NCI-H1105 (cell line): ENCODE data around the gene TCERG1L.
"Not testable (repeated sequence)": the region's sequence is repeated elsewhere in the genome, so short reads cannot be mapped to it uniquely, and the experiment has no call there.

Experiments
- DNase-seq: peaks from one replicate; lab custom pipeline; 2025; lab: John Stamatoyannopoulos, UW

Gene TCERG1L

DNA sequence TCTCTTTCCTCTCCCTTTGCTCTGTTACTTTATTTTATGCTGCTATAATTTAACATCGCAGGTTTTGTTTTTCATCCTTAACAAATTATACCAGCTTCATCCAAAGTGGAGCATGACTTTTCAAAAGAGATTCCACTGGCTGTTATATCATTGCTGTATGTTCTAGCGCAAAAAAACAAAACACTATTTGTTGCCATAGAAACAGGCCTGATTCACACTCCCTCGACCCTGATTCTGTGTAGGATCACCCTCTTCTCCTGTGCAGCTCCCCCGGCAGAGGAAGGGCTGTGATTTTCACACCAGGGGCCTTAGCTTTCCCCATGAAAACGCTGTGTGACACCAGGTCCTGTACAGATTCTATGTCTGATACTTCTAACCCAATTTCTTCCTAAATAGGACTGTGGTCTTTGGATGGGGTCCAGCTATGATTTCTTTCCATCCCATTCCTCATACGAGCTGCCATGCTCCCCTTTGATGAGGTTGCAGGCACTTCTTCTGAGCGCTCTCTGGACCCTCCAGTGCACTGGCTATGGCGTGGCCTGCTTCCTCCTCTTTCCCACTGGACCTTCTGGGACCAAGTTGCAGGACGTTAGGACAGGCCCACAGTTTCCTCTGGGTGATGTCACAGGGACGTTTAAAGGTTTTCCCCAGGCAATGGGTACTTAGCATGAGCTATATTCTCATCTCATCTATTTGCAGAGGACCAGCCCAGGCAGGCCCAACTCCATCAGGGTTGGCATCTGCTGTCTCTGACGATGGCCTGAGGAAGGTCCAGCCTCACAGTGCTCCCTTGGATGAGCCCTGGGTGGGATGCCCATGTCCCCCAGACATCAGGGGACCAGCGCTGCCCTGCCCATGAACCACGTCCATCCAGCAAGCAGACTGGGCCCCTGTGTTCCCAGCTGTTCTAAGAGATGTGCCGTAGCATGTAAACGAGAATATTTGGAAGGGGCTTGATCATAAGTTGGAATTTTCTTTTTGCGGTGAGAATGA, 210.8 kb downstream of the TCERG1L start:
- not testable (repeated sequence) for DNase-seq

DNA sequence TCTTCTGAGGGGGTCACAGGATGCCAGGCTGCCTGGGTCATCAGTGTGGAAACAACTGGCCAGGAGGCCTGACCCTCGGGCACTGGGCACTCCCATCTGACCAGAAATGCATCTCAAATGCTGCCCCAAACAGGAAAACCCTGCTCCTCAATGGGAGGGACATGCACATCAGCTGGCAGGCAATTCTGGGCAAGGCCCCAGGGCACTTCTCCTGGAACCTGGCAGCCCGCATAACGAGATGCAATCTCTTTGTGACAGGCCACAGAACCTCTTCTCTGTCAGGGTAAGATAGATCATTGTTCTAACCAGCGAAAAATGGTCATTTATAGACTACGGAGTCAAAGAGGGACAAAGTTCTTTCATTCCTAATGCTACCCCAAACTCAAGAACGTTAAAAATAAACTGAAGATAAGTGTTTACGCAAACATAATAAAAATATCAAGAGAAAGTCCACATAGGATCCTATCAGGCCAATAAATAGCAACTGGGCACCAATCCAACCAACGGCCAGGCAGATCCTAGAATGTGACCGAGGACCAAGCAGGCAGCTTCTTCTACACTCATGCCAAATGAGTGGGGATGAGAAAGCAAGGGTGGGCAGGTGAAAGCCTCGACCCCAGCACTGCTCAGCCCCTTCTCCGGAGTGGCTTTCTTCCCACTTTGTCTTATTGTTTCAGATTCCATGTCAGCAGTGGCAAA, 212.3 kb downstream of the TCERG1L start:
- no peak for DNase-seq

DNA sequence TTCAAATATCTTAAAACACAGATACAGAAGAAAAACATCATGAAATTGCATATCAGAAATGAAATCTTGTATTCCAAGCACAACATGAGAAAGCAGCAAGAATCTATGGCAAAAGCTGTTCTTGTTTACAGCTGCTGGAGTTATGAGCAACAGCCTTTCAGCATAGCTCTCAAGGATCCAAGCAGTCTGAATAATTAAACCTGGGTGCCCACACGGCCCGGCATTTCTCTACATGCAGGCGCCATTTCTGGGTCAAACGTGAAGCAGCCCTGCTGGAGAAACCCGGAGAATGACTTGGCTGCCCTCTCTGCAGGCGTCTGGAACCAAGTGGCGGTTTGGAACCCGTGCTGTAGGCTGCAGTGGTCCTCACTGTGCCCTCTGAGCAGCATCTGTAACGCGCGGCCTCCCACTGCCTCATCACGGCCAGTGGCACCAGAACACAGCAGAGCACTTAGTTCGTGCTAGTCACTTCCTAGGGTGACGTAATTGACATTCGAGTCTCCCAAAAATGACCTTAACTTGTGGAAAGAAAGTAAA, 213.0 kb downstream of the TCERG1L start:
- no peak for DNase-seq

- DNase-seq: no peak
These were observed 215.5 kb downstream of the TCERG1L start for GRCh38 chr10:131096031-131096430.

DNA sequence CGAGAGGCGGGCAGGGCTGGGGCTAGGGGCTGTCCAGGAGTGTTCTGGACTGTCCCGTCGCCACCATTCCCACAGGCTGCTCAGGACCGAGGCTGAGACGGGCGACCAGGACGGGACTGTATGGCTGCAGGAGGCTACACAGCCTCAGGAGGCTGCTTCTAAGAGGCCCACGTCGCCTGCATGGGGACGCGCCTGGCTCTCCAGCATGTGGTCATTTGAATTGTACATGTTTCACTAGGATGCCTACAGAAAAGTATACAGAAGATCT, 216.3 kb downstream of the TCERG1L start:
- DNase-seq: no peak

DNA sequence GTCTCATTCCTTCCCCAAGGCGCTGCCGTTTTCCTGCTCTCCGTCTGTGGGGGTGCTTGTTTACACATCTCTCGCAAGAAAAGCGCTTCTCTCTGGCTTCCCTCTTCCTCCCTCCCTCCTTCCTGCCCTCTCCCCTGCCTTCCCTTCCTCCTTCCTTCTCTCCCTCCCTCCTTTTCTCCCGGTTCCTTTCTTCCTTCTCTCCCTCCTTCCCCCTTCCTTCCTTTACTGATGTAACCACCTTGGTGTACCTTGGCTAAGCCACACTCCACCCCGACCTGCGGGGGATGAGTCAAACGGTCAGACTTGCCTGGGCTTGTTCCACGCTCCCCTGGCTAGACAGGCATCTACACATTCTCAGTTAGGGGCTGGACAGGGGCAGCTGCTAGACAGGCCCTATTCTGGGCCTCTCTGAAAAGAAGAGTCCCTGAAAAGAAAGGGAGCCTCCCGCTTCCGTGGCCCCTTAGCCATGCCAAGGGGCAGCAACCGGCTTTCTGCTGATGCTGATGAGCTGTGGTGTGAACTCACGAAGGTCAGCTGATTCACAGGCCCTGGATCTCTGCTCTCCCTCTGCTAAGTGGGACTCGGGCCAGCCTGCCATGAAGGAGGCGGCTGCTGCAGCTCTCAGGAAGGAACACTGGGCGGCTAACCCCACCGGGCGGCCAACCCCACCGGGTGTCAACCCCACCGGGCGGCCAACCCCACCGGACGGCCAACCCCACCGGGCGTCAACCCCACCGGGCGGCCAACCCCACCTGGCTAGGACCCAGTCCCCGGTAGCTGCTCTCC, 216.8 kb downstream of the TCERG1L start:
- peak; percentile 31 for DNase-seq

DNA sequence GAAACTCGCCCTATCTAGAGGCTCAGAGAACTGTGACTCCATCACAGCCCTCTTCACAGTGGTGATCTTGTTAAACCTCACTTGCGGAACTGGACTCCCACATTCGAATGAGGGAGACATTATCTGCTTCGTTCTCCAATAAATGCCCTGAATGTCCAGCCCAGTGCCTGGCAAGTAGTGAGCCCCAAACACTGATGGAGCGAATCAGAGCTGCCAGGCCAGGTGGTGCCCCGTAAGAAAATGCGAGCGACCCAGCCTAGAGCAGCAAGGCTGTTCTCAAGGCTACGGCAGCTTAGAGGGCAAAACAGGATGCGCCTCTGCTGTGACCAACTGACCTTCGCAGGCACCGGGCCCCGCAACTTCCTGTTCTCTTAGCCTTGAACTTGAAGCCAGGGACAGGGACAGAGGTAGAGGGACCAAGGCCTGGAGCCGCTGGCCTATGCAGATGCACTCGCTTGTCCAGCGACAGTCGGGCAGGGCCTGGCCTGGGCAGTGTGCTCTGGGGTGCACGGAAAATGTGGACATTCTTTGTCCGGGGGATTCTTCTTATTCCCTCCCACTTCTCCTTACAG, 217.6 kb downstream of the TCERG1L start:
- DNase-seq: no peak

- DNase-seq: no peak
These were observed 218.2 kb downstream of the TCERG1L start for GRCh38 chr10:131093346-131093745.

GRCh38 chr10:131092876-131093275, 218.6 kb downstream of the TCERG1L start:
- DNase-seq: no peak

- DNase-seq: no peak
These were observed 219.1 kb downstream of the TCERG1L start for GRCh38 chr10:131092386-131092785.

DNA sequence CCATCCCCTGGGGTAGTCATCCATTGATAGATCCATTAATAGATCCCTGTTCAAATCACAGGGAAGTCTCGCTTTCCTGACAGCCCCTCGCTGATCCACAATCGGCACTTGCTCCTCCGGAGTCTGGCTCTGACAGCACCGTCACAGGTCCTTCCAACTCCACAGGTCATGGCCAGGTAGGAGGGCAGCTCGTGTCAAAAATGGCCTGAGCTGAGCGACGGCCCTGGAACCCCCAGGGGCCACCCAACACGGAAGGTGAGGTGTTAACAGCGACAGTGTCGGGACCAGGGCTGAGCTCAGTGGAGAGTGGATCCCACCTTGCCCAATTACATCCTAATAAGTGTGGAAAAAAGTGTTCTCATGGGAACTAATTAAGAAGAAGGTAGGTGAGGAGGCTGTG, 219.8 kb downstream of the TCERG1L start:
- DNase-seq: no peak

- DNase-seq: peak; percentile 74
These were observed 220.5 kb downstream of the TCERG1L start for GRCh38 chr10:131090761-131091661.

GRCh38 chr10:131089861-131090260, 221.7 kb downstream of the TCERG1L start:
- DNase-seq: no peak

- no peak for DNase-seq
These were observed 222.4 kb downstream of the TCERG1L start for GRCh38 chr10:131089150-131089549.

DNA sequence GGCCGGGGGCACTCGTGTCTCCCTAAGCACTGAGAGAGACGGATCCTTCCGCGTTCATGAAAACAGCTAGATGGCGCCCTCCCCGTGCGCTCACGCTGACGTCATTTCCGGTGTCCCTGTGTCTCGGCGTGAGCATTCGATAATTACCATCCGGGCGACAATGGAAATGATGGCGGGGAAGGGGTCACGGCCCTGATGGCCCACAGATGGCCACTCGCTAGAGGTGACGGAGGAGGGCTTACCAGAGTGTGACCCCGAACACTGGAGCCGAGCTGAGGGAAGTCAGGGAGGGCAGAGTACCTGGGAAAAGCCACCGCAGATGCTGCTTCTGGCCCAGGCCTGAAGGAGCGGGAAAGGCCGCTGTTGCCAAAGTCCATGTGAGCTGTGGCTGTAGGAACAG, 222.9 kb downstream of the TCERG1L start:
- no peak for DNase-seq

DNA sequence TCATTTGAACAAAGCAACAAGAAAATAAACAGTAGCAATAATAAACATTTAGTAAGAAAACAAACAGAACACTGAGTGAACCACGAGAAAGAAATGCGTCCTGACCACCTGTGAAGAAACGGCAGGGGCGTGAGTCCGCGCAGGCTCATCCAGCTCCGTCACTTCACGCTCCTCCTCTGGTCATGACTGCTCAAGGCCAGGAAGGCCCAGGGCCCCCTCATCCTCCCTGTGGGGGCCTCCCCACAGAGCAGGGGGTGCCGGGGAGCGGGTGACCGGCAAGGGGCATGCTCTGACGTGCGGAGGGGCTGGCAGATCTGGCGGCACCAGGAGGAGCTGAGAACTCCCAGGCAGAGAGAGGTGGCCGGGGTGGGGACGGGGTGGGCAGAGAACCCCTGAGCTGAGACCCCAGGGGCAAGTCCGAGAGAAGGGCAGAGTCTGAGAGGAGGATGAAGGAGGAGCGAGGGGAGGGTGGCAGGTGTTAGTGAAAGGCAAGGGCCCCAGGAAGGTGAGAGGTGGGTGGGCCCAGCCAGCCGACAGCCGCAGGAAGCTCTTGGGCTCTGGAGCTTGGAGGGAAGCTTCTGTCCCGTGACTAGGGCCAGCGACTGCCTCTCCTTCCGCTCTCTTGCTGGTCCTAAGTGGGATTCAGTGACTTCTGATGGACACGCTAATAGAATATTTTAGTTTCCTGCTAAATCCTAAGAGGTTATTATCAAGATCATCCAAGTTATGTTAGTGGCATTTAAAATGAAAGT, 223.9 kb downstream of the TCERG1L start:
- no peak for DNase-seq

GRCh38 chr10:131086511-131086910, 225.0 kb downstream of the TCERG1L start:
- DNase-seq: no peak

GRCh38 chr10:131086094-131086493, 225.4 kb downstream of the TCERG1L start:
- no peak for DNase-seq

DNA sequence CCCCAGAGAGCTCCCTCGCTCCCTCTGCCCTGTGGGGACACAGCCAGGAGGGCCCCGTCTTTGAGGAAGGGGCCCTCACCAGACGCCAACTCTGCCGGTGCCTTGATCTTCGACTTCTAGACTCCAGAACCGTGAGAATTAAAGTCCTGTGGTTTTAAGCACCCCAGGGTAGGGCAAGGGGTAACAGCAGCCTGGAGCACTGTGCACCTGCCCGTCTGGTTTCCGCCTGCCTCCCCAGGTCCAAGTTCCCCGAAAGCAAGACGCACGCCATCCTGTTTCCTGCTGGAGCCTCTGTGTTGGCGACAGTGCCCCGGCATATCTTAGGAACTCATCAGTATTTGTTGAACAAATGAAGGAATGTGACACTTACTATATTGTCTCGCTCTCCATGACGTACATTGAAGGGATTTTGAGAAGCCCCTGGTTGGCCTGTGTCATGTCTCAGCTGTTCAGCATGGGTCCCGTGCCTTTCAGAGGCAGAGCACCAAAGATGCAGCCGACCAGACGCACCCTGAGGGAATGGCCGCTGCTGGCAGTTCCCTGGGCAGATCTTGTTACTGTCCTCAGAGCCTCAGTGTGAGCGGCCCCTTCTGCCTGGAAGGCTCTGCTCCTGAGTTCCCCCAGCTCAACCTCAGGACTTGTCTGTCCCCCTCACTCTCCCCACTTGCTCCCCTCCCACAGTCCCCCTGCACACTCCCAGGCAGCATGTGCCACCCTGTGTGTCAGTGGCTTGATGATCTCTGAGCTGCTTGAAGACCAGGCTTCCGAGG, 226.2 kb downstream of the TCERG1L start:
- no peak for DNase-seq

- DNase-seq: no peak
These were observed 226.8 kb downstream of the TCERG1L start for GRCh38 chr10:131084791-131085090.
